HepG2 (cell line): ENCODE results near the gene TTLL4. TPM values are rescaled to one million over a fixed set of nuclear protein-coding genes. Genes with fewer than 3 reads are reported as not detected.
A peak's percentile ranks its signal among the peaks of the same experiment; 100 is the strongest.

ENCODE experiments used
- ATAC-seq: fragments of 200-7000 bp; cut with Tn5 transposase; 3 replicates; pipeline ENCODE4 v1.9.1; 2020; ENCODE audit warnings: mild to moderate bottlenecking, moderate library complexity
- BruUV-seq: library from RNA; stranded (reverse); fragments of 400-500 nt; replicated peaks from 2 replicates; lab custom pipeline; 2021; lab: Mats Ljungman, UMichigan
- CTCF ChIA-PET: fragments of 300-600 bp; formaldehyde crosslinking; extraction: SDS; loops from one replicate; lab custom pipeline; 2021; ENCODE audit warnings: low total read pairs, inconsistent platforms, low intra/inter-chr PET ratio; lab: Yijun Ruan, JAX
- POLR2A ChIA-PET: fragments of 350-600 bp; sonication (Branson Sonifier 250); formaldehyde crosslinking; loops from one replicate; lab custom pipeline; 2020; ENCODE audit warnings: antibody characterized with exemption, inconsistent platforms; lab: Yijun Ruan, JAX
- DNase-seq: peaks from one replicate; pipeline ENCODE4 v3.0.0-alpha.2; 2015; ENCODE audit warnings: low spot score
- FAIRE-seq: peaks from 3 replicates; lab custom pipeline; 2011; peaks lifted over from hg19 to GRCh38; lab: Jason Lieb, UNC
- H2AFZ ChIP-seq: one replicate; pipeline ENCODE4 v1.6.1; 2011; ENCODE audit warnings: low read length, inconsistent platforms
- H3K27ac ChIP-seq: fragments of 300-600 bp; 3 replicates; pipeline ENCODE4 v1.8.0; 2011; ENCODE audit warnings: mixed run types, mild to moderate bottlenecking, mixed read lengths, low read length, inconsistent platforms; ENCODE audit not compliant: insufficient read depth; ENCODE audit errors: extremely low read length
- H3K27me3 ChIP-seq, 2 experiments: fragments of 200-600 bp in 1 of 2; 2 replicates in 1 of 2; 3 replicates in 1 of 2; pipeline versions ENCODE4 v1.6.0 to v1.8.0; 2011; ENCODE audit warnings: low read length in 2 of 2, mild to moderate bottlenecking in 2 of 2, moderate library complexity in 2 of 2, inconsistent platforms in 1 of 2; ENCODE audit not compliant: insufficient read depth in 2 of 2, control insufficient read depth in 1 of 2
- H3K36me3 ChIP-seq, 2 experiments: fragments of 200-600 bp in 1 of 2; replicated peaks in 1 of 2; 2 replicates in 1 of 2; 3 replicates in 1 of 2; pipeline versions ENCODE4 v1.5.1 to v1.8.0; 2011; ENCODE audit warnings: low read length in 2 of 2, inconsistent platforms in 1 of 2; ENCODE audit not compliant: insufficient read depth in 2 of 2, control insufficient read depth in 1 of 2
- H3K4me1 ChIP-seq: 2 replicates; pipeline ENCODE4 v1.5.1; 2012; ENCODE audit warnings: low read length, inconsistent platforms; ENCODE audit not compliant: insufficient read depth
- H3K4me2 ChIP-seq: 2 replicates; pipeline ENCODE4 v1.6.0; 2011; ENCODE audit warnings: low read depth, low read length, inconsistent platforms
- H3K4me3 ChIP-seq, 3 experiments: fragments of 200-600 bp in 1 of 3; sonication (generic), shearing (Covaris generic) in 1 of 3; replicated peaks in 1 of 3; 2 replicates each; pipeline ENCODE4 v1.5.1; 2011 to 2016; ENCODE audit warnings: low read length in 3 of 3, inconsistent platforms in 2 of 3, low read depth in 2 of 3, mild to moderate bottlenecking in 2 of 3, control low read depth in 1 of 3, mixed read lengths in 1 of 3; ENCODE audit not compliant: insufficient read depth in 1 of 3
- H3K79me2 ChIP-seq: one replicate; pipeline ENCODE4 v1.6.1; 2011; ENCODE audit warnings: low read length, inconsistent platforms; ENCODE audit not compliant: insufficient read depth
- H3K9ac ChIP-seq: 2 replicates; pipeline ENCODE4 v1.6.0; 2011; ENCODE audit warnings: mild to moderate bottlenecking, low read depth, low read length, inconsistent platforms; ENCODE audit not compliant: insufficient read depth
- H3K9me3 ChIP-seq: 2 replicates; pipeline ENCODE4 v1.5.1; 2012; ENCODE audit warnings: mild to moderate bottlenecking, low read length
- H4K20me1 ChIP-seq: 2 replicates; pipeline ENCODE4 v1.6.0; 2011; ENCODE audit warnings: inconsistent platforms, mild to moderate bottlenecking, low read length, moderate library complexity; ENCODE audit not compliant: insufficient read depth
- ESRRA ChIP-seq: sonication (generic); formaldehyde crosslinking; IDR thresholded peaks from 2 replicates; pipeline ENCODE4 v1.5.1; 2020; ENCODE audit warnings: mild to moderate bottlenecking, low read depth, missing genetic modification reagents
- HHEX ChIP-seq: IDR thresholded peaks from 2 replicates; pipeline ENCODE4 v1.6.1; 2016; ENCODE audit warnings: control low read depth
- THAP11 ChIP-seq: IDR thresholded peaks from 2 replicates; pipeline ENCODE4 v1.6.1; 2016; ENCODE audit warnings: missing biosample characterization, missing genetic modification reagents
- ZFP90 ChIP-seq: sonication (generic); formaldehyde crosslinking; IDR thresholded peaks from 2 replicates; pipeline ENCODE4 v1.8.0; 2022; ENCODE audit warnings: missing genetic modification reagents, mild to moderate bottlenecking, inconsistent platforms, borderline replicate concordance
- ZNF382 ChIP-seq: sonication (generic); formaldehyde crosslinking; IDR thresholded peaks from 2 replicates; pipeline ENCODE4 v1.5.0; 2020; ENCODE audit warnings: missing genetic modification reagents, mild to moderate bottlenecking, borderline replicate concordance
- ZNF768 ChIP-seq: sonication (generic); formaldehyde crosslinking; IDR thresholded peaks from 2 replicates; pipeline ENCODE4 v1.4.0; 2020; ENCODE audit warnings: missing genetic modification reagents
- WGBS: methylation state at CpG from one replicate; pipeline ENCODE4 v1.1.6; 2017; ENCODE audit warnings: low lambda C conversion rate; 5-methylcytosine and 5-hydroxymethylcytosine counted together
- in situ Hi-C: cut with HindIII; loops from 2 replicates; pipeline ENCODE4 v1.10.0; 2017; ENCODE audit warnings: low pct_unique_long_range_greater_than_20kb; ENCODE audit not compliant: extremely low pct_ligation_motif_present
- intact Hi-C: fragments of 100-400 bp; cut with micrococcal nuclease; formaldehyde crosslinking; loops from one replicate; pipeline ENCODE4 v1.10.0; 2022; ENCODE audit not compliant: unreplicated experiment
- polyA plus RNA-seq, 8 experiments: library from polyadenylated mRNA; depleted of rRNA in 3 of 8; stranded (reverse) in 7 of 8; unstranded in 1 of 8; fragments of >200 nt; fragmentation: Illumina TruSeq in 4 of 8; extraction: Trizol in 4 of 8; gene quantifications; 2 replicates each; pipeline versions ENCODE4 v1.2.1 to v1.2.3, GENCODE V29; 2011 to 2016; ENCODE audit warnings: low read depth in 4 of 8, missing spikeins in 1 of 8, mixed read lengths in 1 of 8; ENCODE audit not compliant: insufficient read depth in 1 of 8
- total RNA-seq, 5 experiments: library from RNA; depleted of rRNA; stranded (reverse); fragments of >200 nt; fragmentation: Illumina TruSeq; extraction: Trizol; gene quantifications; 2 replicates each; pipeline ENCODE4 v1.2.3, GENCODE V29; 2016; ENCODE audit warnings: low read depth in 1 of 5
- TF ChIP-seq, protein P1 (sequence below): sonication (generic); formaldehyde crosslinking; IDR thresholded peaks from 2 replicates; pipeline ENCODE4 v1.5.0; 2020; ENCODE audit warnings: mild to moderate bottlenecking, missing genetic modification reagents, borderline replicate concordance
- TF ChIP-seq, protein P2 (sequence below), 2 experiments: sonication (generic) in 1 of 2; formaldehyde crosslinking in 1 of 2; IDR thresholded peaks; 2 replicates each; pipeline versions ENCODE4 v1.4.0 to v1.6.1; 2016 to 2020; ENCODE audit warnings: borderline replicate concordance in 1 of 2, low read depth in 1 of 2, mild to moderate bottlenecking in 1 of 2, missing genetic modification reagents in 1 of 2
- TF ChIP-seq, protein P3 (sequence below): sonication (generic); formaldehyde crosslinking; IDR thresholded peaks from 2 replicates; pipeline ENCODE4 v1.4.0; 2020; ENCODE audit warnings: missing genetic modification reagents, borderline replicate concordance
- TF ChIP-seq, protein P4 (sequence below): IDR thresholded peaks from 2 replicates; pipeline ENCODE4 v1.6.1; 2016
- TF ChIP-seq, protein P5 (sequence below): sonication (generic); formaldehyde crosslinking; conservative IDR thresholded peaks from 2 replicates; pipeline ENCODE4 v1.5.0; 2020; ENCODE audit warnings: missing genetic modification reagents

Gene TTLL4
- total and polyA plus RNA-seq, 2 of the 13 experiments (the other 11 are each of a cell fraction or from before 2014, with no cell fraction given) = 77.5 to 84.6 TPM

DNA sequence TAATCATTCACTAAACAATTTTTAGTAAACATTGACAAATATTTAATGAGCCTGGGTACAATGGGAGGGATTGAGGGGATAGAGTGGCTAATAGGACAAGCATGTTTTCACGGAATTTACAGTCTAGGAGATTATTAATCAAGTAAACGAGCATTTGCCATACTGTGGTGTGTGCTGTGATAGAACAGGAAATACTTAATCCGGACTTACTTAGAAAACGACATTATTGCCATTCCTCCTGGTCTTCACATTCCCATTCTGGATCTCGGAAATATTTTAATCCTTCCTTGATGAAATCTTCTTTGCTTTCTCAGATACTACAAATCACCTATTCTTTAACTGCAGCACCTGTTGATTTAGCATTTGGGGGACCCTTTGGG, 905 bp downstream of the TTLL4 start:
- Histone ChIP-seq H3K27me3 (no peaks in the 10 kb centered on the region; a peak in 1 of 5 replicates), H3K4me2 (peak overlapping the region; percentile 84), H3K9ac (peak overlapping the region; percentile 95), H2AFZ (no peak overlapping the region), H3K4me1 (peaks cover 38% of the 10 kb centered on the region), H3K79me2 (peaks cover 51% of the 10 kb centered on the region), H3K27ac (peak overlapping the region; percentile 74), H4K20me1 (peaks cover 3% of the 10 kb centered on the region; the same call in 1 of the 2 replicates), H3K36me3 (peaks cover 2 to 15% of the 10 kb centered on the region in 2 experiments; a peak in 3 of 5 replicates), H3K4me3 (peak overlapping the region; percentile 88 to 97 (median 93)), H3K9me3 (no peaks in the 10 kb centered on the region)
- no peak for DNase-seq
- intact Hi-C loops = loop anchor here (2.0 kb wide), 2 partner anchors 43 to 69 kb away; no protein-coding TSS in a partner anchor
- in situ Hi-C loops = no loop called here
- no peak for FAIRE-seq
- TSS peak; percentile 59 for BruUV-seq
- peak; percentile 26 for ATAC-seq
- CTCF ChIA-PET = interaction anchor here (2.6 kb wide), 1 partner anchor 136 kb away, joined by 49 read pairs; no protein-coding TSS in a partner anchor
- POLR2A ChIA-PET = interaction anchor here (1.3 to 2.4 kb wide), 10 partner anchors 11 to 136 kb away, joined by 5 to 22 read pairs (median 16); partner anchors contain the start of genes BCS1L, CYP27A1, RNF25 and STK36
- WGBS = 3% methylated on average over 5 of the region's 5 CpGs
- no peak for TF ChIP-seq ESRRA (CRISPR knock-in tag)
- TF ChIP-seq, protein P1, sequence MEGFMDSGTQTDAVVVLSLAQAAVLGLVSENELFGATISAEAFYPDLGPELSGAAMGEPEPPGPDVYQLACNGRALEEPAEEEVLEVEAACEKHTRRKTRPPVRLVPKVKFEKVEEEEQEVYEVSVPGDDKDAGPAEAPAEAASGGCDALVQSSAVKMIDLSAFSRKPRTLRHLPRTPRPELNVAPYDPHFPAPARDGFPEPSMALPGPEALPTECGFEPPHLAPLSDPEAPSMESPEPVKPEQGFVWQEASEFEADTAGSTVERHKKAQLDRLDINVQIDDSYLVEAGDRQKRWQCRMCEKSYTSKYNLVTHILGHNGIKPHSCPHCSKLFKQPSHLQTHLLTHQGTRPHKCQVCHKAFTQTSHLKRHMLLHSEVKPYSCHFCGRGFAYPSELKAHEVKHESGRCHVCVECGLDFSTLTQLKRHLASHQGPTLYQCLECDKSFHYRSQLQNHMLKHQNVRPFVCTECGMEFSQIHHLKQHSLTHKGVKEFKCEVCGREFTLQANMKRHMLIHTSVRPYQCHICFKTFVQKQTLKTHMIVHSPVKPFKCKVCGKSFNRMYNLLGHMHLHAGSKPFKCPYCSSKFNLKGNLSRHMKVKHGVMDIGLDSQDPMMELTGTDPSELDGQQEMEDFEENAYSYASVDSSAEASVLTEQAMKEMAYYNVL (CRISPR knock-in tag) = no peak
- TF ChIP-seq, protein P2, sequence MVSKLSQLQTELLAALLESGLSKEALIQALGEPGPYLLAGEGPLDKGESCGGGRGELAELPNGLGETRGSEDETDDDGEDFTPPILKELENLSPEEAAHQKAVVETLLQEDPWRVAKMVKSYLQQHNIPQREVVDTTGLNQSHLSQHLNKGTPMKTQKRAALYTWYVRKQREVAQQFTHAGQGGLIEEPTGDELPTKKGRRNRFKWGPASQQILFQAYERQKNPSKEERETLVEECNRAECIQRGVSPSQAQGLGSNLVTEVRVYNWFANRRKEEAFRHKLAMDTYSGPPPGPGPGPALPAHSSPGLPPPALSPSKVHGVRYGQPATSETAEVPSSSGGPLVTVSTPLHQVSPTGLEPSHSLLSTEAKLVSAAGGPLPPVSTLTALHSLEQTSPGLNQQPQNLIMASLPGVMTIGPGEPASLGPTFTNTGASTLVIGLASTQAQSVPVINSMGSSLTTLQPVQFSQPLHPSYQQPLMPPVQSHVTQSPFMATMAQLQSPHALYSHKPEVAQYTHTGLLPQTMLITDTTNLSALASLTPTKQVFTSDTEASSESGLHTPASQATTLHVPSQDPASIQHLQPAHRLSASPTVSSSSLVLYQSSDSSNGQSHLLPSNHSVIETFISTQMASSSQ (IDR thresholded peaks at IDR 0.05; ENCODE audit: low read depth) = 0 out of 2 replicates have a peak, but pooled peaks have one; percentile 6
- TF ChIP-seq, protein P2 (CRISPR knock-in tag; IDR thresholded peaks at IDR 0.05; ENCODE audit: borderline replicate concordance) = no peak
- TF ChIP-seq ZNF768 = no peak
- TF ChIP-seq HHEX (CRISPR knock-in tag) = no peak
- TF ChIP-seq ZNF382 = no peak
- TF ChIP-seq ZFP90 (CRISPR knock-in tag) = no peak
- TF ChIP-seq THAP11 (CRISPR knock-in tag) = no peak
- TF ChIP-seq, protein P3, sequence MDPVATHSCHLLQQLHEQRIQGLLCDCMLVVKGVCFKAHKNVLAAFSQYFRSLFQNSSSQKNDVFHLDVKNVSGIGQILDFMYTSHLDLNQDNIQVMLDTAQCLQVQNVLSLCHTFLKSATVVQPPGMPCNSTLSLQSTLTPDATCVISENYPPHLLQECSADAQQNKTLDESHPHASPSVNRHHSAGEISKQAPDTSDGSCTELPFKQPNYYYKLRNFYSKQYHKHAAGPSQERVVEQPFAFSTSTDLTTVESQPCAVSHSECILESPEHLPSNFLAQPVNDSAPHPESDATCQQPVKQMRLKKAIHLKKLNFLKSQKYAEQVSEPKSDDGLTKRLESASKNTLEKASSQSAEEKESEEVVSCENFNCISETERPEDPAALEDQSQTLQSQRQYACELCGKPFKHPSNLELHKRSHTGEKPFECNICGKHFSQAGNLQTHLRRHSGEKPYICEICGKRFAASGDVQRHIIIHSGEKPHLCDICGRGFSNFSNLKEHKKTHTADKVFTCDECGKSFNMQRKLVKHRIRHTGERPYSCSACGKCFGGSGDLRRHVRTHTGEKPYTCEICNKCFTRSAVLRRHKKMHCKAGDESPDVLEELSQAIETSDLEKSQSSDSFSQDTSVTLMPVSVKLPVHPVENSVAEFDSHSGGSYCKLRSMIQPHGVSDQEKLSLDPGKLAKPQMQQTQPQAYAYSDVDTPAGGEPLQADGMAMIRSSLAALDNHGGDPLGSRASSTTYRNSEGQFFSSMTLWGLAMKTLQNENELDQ (CRISPR knock-in tag) = no peak
- TF ChIP-seq, protein P4, sequence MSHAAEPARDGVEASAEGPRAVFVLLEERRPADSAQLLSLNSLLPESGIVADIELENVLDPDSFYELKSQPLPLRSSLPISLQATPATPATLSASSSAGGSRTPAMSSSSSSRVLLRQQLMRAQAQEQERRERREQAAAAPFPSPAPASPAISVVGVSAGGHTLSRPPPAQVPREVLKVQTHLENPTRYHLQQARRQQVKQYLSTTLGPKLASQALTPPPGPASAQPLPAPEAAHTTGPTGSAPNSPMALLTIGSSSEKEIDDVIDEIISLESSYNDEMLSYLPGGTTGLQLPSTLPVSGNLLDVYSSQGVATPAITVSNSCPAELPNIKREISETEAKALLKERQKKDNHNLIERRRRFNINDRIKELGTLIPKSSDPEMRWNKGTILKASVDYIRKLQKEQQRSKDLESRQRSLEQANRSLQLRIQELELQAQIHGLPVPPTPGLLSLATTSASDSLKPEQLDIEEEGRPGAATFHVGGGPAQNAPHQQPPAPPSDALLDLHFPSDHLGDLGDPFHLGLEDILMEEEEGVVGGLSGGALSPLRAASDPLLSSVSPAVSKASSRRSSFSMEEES (CRISPR knock-in tag) = no peak
- TF ChIP-seq, protein P5, sequence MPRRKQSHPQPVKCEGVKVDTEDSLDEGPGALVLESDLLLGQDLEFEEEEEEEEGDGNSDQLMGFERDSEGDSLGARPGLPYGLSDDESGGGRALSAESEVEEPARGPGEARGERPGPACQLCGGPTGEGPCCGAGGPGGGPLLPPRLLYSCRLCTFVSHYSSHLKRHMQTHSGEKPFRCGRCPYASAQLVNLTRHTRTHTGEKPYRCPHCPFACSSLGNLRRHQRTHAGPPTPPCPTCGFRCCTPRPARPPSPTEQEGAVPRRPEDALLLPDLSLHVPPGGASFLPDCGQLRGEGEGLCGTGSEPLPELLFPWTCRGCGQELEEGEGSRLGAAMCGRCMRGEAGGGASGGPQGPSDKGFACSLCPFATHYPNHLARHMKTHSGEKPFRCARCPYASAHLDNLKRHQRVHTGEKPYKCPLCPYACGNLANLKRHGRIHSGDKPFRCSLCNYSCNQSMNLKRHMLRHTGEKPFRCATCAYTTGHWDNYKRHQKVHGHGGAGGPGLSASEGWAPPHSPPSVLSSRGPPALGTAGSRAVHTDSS (CRISPR knock-in tag) = no peak
